ENCODE measurements around the gene ASXL2. TPM values are rescaled to one million over a fixed set of nuclear protein-coding genes. Genes with fewer than 3 reads are reported as not detected.
"Not testable (repeated sequence)": the region's sequence is repeated elsewhere in the genome, so short reads cannot be mapped to it uniquely, and the experiment has no call there.

The ASXL2 gene
- total RNA-seq, 1 experiment from 2014 or later, result 34.5 TPM

GRCh38 chr2:25915411-25915810 lies 37.1 kb upstream of the ASXL2 start:
- BruUV-seq (replicated peaks); H3K36me3 ChIP-seq (ENCODE audit: insufficient read depth, low read length, poor library complexity, severe bottlenecking); H3K27me3 ChIP-seq (replicated peaks; ENCODE audit: insufficient read depth, low read depth, low read length, poor library complexity); DNase-seq (ENCODE audit: low spot score); H3K27ac ChIP-seq (ENCODE audit: low read depth, low read length, poor library complexity, severe bottlenecking); H3K4me3 ChIP-seq (ENCODE audit: low read depth, low read length, poor library complexity, severe bottlenecking); H3K9me3 ChIP-seq (ENCODE audit: low read depth, low read length, poor library complexity, severe bottlenecking); CTCF ChIA-PET; intact Hi-C loops (cut with micrococcal nuclease; ENCODE audit: unreplicated experiment); POLR2A ChIA-PET (ENCODE audit: low non-redundant PET): not testable (repeated sequence)
- peaks cover 11% of the 10 kb centered on the region for H3K4me1 ChIP-seq (ENCODE audit: insufficient read depth, low read length, poor library complexity, severe bottlenecking)

- POLR2A ChIA-PET (ENCODE audit: low non-redundant PET); intact Hi-C loops (cut with micrococcal nuclease; ENCODE audit: unreplicated experiment); BruUV-seq (replicated peaks): not testable (repeated sequence)
Measured at GRCh38 chr2:25913696-25913973, 35.3 kb upstream of the ASXL2 start.

GRCh38 chr2:25912851-25913695 lies 34.8 kb upstream of the ASXL2 start:
- H3K9me3 ChIP-seq (ENCODE audit: low read depth, low read length, poor library complexity, severe bottlenecking), result no peaks in the 10 kb centered on the region
- H3K36me3 ChIP-seq (ENCODE audit: insufficient read depth, low read length, poor library complexity, severe bottlenecking), result no peaks in the 10 kb centered on the region
- BruUV-seq (replicated peaks), result no TSS peak
- POLR2A ChIA-PET (ENCODE audit: low non-redundant PET), result no interaction called here
- peak overlapping the region; percentile 7 for H3K27ac ChIP-seq (ENCODE audit: low read depth, low read length, poor library complexity, severe bottlenecking)
- H3K27me3 ChIP-seq (replicated peaks; ENCODE audit: insufficient read depth, low read depth, low read length, poor library complexity), result no peaks in the 10 kb centered on the region
- peaks cover 11% of the 10 kb centered on the region for H3K4me1 ChIP-seq (ENCODE audit: insufficient read depth, low read length, poor library complexity, severe bottlenecking)
- no peak for TF ChIP-seq EZH2 (IDR thresholded peaks at IDR 0.05; ENCODE audit: borderline replicate concordance, low read depth, low read length, poor library complexity, severe bottlenecking)
- no peak for TF ChIP-seq CTCF (conservative IDR thresholded peaks at IDR 0.05; ENCODE audit: low read depth, low read length)
- no peak overlapping the region for H3K4me3 ChIP-seq (ENCODE audit: low read depth, low read length, poor library complexity, severe bottlenecking)
- intact Hi-C loops (cut with micrococcal nuclease; ENCODE audit: unreplicated experiment), result no loop called here
- CTCF ChIA-PET, result no interaction called here
- peak; percentile 51 for DNase-seq (ENCODE audit: low spot score)

More at GRCh38 chr2:25913696-25913973, 35.3 kb upstream of the ASXL2 start:
- H3K27ac ChIP-seq (ENCODE audit: low read depth, low read length, poor library complexity, severe bottlenecking); H3K36me3 ChIP-seq (ENCODE audit: insufficient read depth, low read length, poor library complexity, severe bottlenecking); H3K27me3 ChIP-seq (replicated peaks; ENCODE audit: insufficient read depth, low read depth, low read length, poor library complexity); H3K4me3 ChIP-seq (ENCODE audit: low read depth, low read length, poor library complexity, severe bottlenecking); H3K9me3 ChIP-seq (ENCODE audit: low read depth, low read length, poor library complexity, severe bottlenecking); DNase-seq (ENCODE audit: low spot score); CTCF ChIA-PET: not testable (repeated sequence)
- H3K4me1 ChIP-seq (ENCODE audit: insufficient read depth, low read length, poor library complexity, severe bottlenecking), result peaks cover 11% of the 10 kb centered on the region

GRCh38 chr2:25909574-25909973 lies 31.3 kb upstream of the ASXL2 start:
- H3K36me3 ChIP-seq (ENCODE audit: insufficient read depth, low read length, poor library complexity, severe bottlenecking); CTCF ChIA-PET; BruUV-seq (replicated peaks); DNase-seq (ENCODE audit: low spot score); intact Hi-C loops (cut with micrococcal nuclease; ENCODE audit: unreplicated experiment); H3K9me3 ChIP-seq (ENCODE audit: low read depth, low read length, poor library complexity, severe bottlenecking); POLR2A ChIA-PET (ENCODE audit: low non-redundant PET); H3K4me3 ChIP-seq (ENCODE audit: low read depth, low read length, poor library complexity, severe bottlenecking); H3K27me3 ChIP-seq (replicated peaks; ENCODE audit: insufficient read depth, low read depth, low read length, poor library complexity); H3K27ac ChIP-seq (ENCODE audit: low read depth, low read length, poor library complexity, severe bottlenecking): not testable (repeated sequence)
- H3K4me1 ChIP-seq (ENCODE audit: insufficient read depth, low read length, poor library complexity, severe bottlenecking), result peaks cover 11% of the 10 kb centered on the region
